SK-N-MC (cell line): ENCODE results near the gene POLE3.

Experiments used
- EZH2 ChIP-seq: fragments of 200-600 bp; sonication (generic); IDR thresholded peaks from one replicate; pipeline ENCODE4 v1.6.1; 2017; ENCODE audit warnings: antibody characterized with exemption
- POLR2AphosphoS5 ChIP-seq: IDR thresholded peaks from 2 replicates; pipeline ENCODE4 v1.6.1; 2012; ENCODE audit warnings: mild to moderate bottlenecking, low read depth, low read length, borderline replicate concordance

- no peak for TF ChIP-seq POLR2AphosphoS5
- TF ChIP-seq EZH2 = no peak
Observed at GRCh38 chr9:113373676-113374392, 36.6 kb downstream of the POLE3 start.
